Middle frontal gyrus (tissue), 1 donor: Measurements from ENCODE around the gene COBL.
"Not testable (repeated sequence)": the region's sequence is repeated elsewhere in the genome, so short reads cannot be mapped to it uniquely, and the experiment has no call there.

Experiments
- DNase-seq: peaks from one replicate; pipeline ENCODE4 v3.0.0-alpha.2; 2015; ENCODE audit warnings: low spot score; ENCODE audit errors: extremely low spot score

COBL gene

GRCh38 chr7:51210766-51211165 lies 105.8 kb downstream of the COBL start:
- no peak for DNase-seq

DNA sequence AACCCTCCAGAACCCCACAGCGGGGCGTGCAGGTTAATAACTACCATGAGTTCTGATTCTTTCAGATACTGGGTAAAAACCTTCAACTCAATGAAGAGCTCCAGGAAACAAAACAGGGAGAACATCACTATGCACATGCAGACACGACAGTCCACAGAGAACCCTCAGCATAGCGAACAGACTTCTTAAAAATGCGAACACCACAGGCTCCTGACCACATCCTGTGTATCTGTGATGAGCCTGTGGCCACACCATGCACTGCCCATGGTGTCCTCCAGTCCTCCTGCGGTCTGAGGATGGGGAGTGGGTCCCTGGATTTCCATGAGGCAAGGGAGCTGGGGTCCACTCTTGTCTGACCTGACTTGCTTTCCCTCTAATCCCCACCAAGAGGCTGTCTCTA lies 107.2 kb downstream of the COBL start:
- no peak for DNase-seq

GRCh38 chr7:51208125-51208524 lies 108.5 kb downstream of the COBL start:
- not testable (repeated sequence) for DNase-seq

DNA sequence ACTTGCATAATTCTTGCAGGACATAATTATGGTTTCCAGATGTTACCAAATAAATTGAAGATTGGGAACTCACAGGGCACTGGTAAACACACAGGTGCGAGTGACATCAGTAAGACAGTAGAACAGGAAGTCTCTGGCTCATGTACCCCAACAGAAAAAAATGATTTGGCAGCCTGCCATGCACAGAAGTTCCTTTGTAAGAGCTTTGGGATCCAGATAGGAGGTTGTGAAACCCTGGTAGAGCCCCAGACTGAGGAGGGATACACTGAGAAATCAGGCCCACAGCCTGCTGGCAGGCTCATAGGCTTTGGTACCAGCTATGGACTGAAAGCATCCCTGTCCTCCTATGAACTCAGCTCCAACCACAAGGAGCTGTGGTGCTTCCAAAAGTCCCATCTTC lies 118.0 kb downstream of the COBL start:
- no peak for DNase-seq

- DNase-seq = no peak
Observed at GRCh38 chr7:51190969-51191368, 125.6 kb downstream of the COBL start.

- DNase-seq = no peak
Observed at GRCh38 chr7:51189777-51190176, 126.8 kb downstream of the COBL start.

DNA sequence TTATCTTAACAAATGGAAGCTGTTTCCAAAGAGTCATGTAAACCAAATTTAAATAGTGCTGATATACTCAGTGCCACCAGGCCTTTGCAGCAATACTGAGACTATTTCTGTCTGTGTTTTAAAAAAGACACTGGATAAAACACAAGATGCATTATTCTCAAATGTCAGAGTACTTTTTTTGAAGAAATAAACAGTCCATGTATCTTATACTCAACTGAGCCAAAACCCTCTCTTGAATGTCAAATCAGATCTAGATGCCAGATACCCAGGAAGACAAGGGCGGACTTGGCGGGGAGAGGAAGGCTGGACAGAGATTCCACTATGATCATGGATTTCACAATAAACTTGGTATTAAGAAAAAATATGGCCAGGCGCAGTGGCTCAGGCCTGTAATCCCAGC lies 127.6 kb downstream of the COBL start:
- no peak for DNase-seq

GRCh38 chr7:51187941-51188340 lies 128.7 kb downstream of the COBL start:
- no peak for DNase-seq

DNA sequence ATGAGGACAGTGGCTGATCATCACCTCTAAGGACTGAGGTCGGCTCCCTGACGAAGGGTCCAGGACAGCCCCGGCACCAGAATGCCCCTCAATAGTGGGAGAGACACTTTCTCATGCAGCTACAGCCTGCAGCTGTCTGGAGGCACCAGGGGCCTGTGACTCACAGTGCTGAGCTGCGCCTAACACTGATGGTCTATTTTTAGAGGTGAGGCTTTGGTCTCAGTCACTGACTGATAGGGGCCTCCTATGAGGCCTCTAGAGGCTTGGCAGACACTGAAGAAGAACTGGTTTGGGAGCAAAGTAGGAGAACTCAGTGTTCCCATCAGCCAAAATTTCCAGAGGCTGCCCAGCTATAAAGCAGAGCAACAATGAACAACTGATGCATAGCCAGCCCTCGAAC lies 130.1 kb downstream of the COBL start:
- no peak for DNase-seq

DNA sequence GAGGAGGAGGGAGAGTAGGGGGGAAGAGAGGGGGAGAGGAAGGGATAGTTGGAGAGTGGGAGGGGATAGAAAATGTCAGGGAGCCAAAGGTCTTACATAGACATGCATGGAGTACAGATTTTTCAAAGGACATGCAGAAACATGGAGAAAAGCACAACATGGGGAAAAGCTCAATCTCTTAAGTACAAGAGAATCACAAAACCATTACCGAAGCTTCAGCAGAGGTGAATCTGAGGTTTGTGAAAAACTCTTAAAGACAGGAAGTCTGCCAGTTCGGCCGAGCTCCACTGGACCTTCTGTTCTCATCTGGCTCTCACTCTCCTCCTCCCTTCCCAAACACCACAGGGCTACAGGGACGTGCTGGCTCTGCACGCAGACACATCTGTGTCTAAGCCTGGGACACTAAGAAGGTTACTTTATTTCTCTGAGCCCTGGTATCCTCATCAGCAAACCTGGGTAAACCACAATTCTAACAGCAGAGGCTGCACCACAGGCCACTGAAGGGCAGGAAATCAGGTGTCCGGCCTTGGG lies 133.9 kb downstream of the COBL start:
- no peak for DNase-seq

- no peak for DNase-seq
Observed at GRCh38 chr7:51180092-51180491, 136.5 kb downstream of the COBL start.

DNA sequence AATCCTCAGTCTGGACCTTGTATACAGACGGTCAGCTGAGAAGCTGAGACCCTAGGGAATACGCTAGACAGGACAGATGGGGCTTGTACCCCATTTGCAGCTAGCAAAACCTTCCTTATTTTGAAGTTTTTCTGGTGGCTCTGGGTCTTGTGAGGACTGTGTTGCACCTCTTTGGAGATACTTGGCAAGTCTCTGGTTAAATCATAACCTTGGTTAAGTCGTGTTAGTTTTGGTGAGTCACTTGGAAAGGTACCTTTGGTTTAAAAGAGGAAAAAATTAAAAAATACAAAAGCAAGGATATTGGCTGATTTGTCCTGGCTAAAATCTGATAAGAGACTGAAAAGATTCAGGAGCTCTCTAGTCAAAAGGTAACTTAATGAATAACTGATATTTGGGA lies 140.6 kb downstream of the COBL start:
- DNase-seq = no peak

GRCh38 chr7:51175316-51175991 lies 141.2 kb downstream of the COBL start:
- no peak for DNase-seq

GRCh38 chr7:51165337-51165736 lies 151.3 kb downstream of the COBL start:
- no peak for DNase-seq

- DNase-seq = peak; percentile 88
Observed at GRCh38 chr7:51162724-51163329, 153.8 kb downstream of the COBL start.

DNA sequence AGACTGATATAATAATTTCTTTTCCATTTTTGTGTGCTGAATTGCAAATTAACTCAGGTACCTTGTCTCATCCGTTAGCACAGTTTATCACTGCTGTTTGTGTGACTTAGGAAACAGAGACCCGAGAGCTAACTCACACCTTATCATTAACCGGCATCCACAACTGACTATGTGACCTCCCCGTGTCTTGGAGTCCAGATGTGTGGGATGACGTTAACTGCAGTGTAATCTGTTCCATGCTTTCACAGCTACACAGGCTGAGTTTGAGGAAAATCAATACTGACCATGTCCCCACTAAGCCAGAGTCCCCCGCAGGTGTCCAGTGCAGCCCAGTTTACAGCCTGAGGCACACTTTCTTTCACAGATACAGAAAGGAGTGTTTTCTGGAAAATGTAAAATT lies 154.7 kb downstream of the COBL start:
- no peak for DNase-seq

GRCh38 chr7:51160990-51161615 lies 155.5 kb downstream of the COBL start:
- peak; percentile 70 for DNase-seq

- no peak for DNase-seq
Observed at GRCh38 chr7:51160411-51160810, 156.2 kb downstream of the COBL start.

- DNase-seq = no peak
Observed at GRCh38 chr7:51158742-51159445, 157.7 kb downstream of the COBL start.

- DNase-seq = no peak
Observed at GRCh38 chr7:51158211-51158610, 158.4 kb downstream of the COBL start.

DNA sequence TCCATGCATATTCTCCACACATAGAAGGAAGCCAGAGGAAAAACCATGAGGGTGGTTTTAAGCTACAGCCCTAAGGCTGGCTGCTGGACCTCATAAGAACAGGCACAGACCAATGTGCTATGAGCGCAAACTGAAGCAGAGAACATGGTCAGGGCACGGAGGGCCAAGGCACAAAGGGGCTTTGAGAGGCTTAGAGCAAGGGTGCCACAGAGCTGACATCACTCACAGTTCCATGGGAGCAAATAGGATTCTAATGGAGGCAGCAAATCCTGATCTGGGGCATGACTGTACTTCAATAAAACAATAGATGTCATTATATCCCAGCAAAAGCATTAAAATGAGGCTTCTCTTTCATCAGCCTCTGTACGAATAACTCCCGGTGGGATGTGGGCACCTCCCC lies 162.4 kb downstream of the COBL start:
- peak; percentile 50 for DNase-seq

DNA sequence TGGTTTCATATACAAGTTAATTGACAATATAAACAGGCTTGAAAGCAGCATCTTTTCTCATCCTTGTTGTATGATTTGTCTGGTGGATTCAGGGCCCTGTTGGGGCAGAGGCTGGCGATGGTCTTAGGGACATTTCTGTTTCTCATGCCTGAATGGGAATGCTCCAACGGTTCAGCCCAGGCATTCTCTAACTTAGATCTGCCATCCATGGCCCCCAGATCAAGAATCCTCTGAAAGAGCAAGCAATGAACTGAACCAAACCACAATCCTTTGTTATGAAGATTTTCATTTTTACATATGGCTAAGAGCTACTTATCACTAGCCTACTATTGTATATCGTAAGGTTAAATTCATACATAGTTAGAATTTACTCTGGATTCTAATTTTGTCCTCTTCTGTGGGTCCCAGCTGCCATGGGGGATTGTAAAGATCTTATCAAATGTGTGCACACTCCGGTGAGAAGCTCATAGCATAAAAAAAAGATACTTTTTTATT lies 163.9 kb downstream of the COBL start:
- DNase-seq = no peak
